Loucy (cell line): Measurements from ENCODE around the gene ARHGAP42.

ENCODE experiments used
- H2AFZ ChIP-seq: fragments of 200-600 bp; sonication (generic); 2 replicates; pipeline ENCODE4 v1.6.0; 2016; ENCODE audit warnings: antibody characterized with exemption, mild to moderate bottlenecking, low read length, moderate library complexity
- H3F3A ChIP-seq: fragments of 200-600 bp; 2 replicates; pipeline ENCODE4 v1.6.0; 2016; ENCODE audit warnings: antibody characterized with exemption, low read depth, mild to moderate bottlenecking
- H3K27me3 ChIP-seq: fragments of 200-600 bp; sonication (generic); 2 replicates; pipeline ENCODE4 v1.6.1; 2014; ENCODE audit warnings: low read length, mild to moderate bottlenecking; ENCODE audit not compliant: insufficient read depth, poor library complexity, severe bottlenecking
- H3K36me3 ChIP-seq: fragments of 200-600 bp; sonication (generic); 2 replicates; pipeline ENCODE4 v1.6.1; 2016; ENCODE audit warnings: low read length; ENCODE audit not compliant: insufficient read depth
- H3K4me1 ChIP-seq: fragments of 200-600 bp; sonication (generic); 2 replicates; pipeline ENCODE4 v1.5.1; 2014; ENCODE audit warnings: low read length, mild to moderate bottlenecking; ENCODE audit not compliant: insufficient read depth, poor library complexity, severe bottlenecking
- H3K4me2 ChIP-seq: fragments of 200-600 bp; sonication (generic); 2 replicates; pipeline ENCODE4 v1.6.0; 2014; ENCODE audit warnings: antibody characterized with exemption, low read length, low read depth, mild to moderate bottlenecking; ENCODE audit not compliant: poor library complexity, severe bottlenecking
- H3K4me3 ChIP-seq: fragments of 200-600 bp; sonication (generic); 2 replicates; pipeline ENCODE4 v1.5.1; 2014; ENCODE audit warnings: low read length, mild to moderate bottlenecking, mixed read lengths; ENCODE audit not compliant: poor library complexity, severe bottlenecking
- H3K79me2 ChIP-seq: fragments of 200-600 bp; sonication (generic); 2 replicates; pipeline ENCODE4 v1.6.1; 2014; ENCODE audit warnings: low read length; ENCODE audit not compliant: insufficient read depth
- H3K9ac ChIP-seq: fragments of 200-600 bp; sonication (generic); 2 replicates; pipeline ENCODE4 v1.6.0; 2014; ENCODE audit warnings: mild to moderate bottlenecking, low read depth, low read length, moderate library complexity; ENCODE audit not compliant: poor library complexity, severe bottlenecking
- H3K9me2 ChIP-seq: fragments of 200-600 bp; sonication (generic); replicated peaks from 2 replicates; pipeline ENCODE4 v1.6.1; 2016; ENCODE audit warnings: low read depth, low read length, mixed read lengths
- H3K9me3 ChIP-seq: fragments of 200-600 bp; sonication (generic); 2 replicates; pipeline ENCODE4 v1.6.1; 2014; ENCODE audit warnings: mild to moderate bottlenecking, antibody characterized with exemption, low read length, low read depth; ENCODE audit not compliant: insufficient read depth
- H4K20me1 ChIP-seq: fragments of 200-600 bp; sonication (generic); 2 replicates; pipeline ENCODE4 v1.6.0; 2014; ENCODE audit warnings: antibody characterized with exemption, low read length, mild to moderate bottlenecking; ENCODE audit not compliant: insufficient read depth, poor library complexity, severe bottlenecking
- CTCF ChIP-seq: fragments of 200-600 bp; sonication (generic); conservative IDR thresholded peaks from 2 replicates; pipeline ENCODE4 v1.5.1; 2014; ENCODE audit warnings: mild to moderate bottlenecking, antibody characterized with exemption, low read length
- EZH2phosphoT487 ChIP-seq: fragments of 200-600 bp; IDR thresholded peaks from 2 replicates; pipeline ENCODE4 v1.6.1; 2018; ENCODE audit warnings: antibody characterized with exemption, mild to moderate bottlenecking, moderate library complexity, borderline replicate concordance

Gene ARHGAP42

GRCh38 chr11:100948936-100949335 lies 261.8 kb downstream of the ARHGAP42 start:
- no peaks in the 10 kb centered on the region for H3K79me2 ChIP-seq
- H3K9me2 ChIP-seq = no peaks in the 10 kb centered on the region
- no peaks in the 10 kb centered on the region for H3K4me1 ChIP-seq
- no peaks in the 10 kb centered on the region for H4K20me1 ChIP-seq
- H3K9ac ChIP-seq = no peak overlapping the region
- no peak overlapping the region for H3K4me3 ChIP-seq
- no peaks in the 10 kb centered on the region for H3K27me3 ChIP-seq
- no peak for TF ChIP-seq EZH2phosphoT487
- H3K9me3 ChIP-seq = no peaks in the 10 kb centered on the region
- H2AFZ ChIP-seq = no peak overlapping the region
- H3F3A ChIP-seq = no peaks in the 10 kb centered on the region
- H3K36me3 ChIP-seq = no peaks in the 10 kb centered on the region
- H3K4me2 ChIP-seq = no peak overlapping the region

- Histone ChIP-seq H3K9ac (no peak overlapping the region), H4K20me1 (no peaks in the 10 kb centered on the region), H3K27me3 (no peaks in the 10 kb centered on the region), H3K79me2 (no peaks in the 10 kb centered on the region), H3K9me2 (no peaks in the 10 kb centered on the region), H3K4me2 (no peak overlapping the region), H3K9me3 (no peaks in the 10 kb centered on the region), H3K4me1 (no peaks in the 10 kb centered on the region), H3F3A (no peaks in the 10 kb centered on the region), H3K36me3 (no peaks in the 10 kb centered on the region), H2AFZ (no peak overlapping the region), H3K4me3 (no peak overlapping the region)
- TF ChIP-seq EZH2phosphoT487 = no peak
- no peak for TF ChIP-seq CTCF
Measured at GRCh38 chr11:100949443-100949842, 262.4 kb downstream of the ARHGAP42 start.

- no peaks in the 10 kb centered on the region for H4K20me1 ChIP-seq
- no peaks in the 10 kb centered on the region for H3K9me2 ChIP-seq
- H3F3A ChIP-seq = no peaks in the 10 kb centered on the region
- H3K9me3 ChIP-seq = no peaks in the 10 kb centered on the region
- no peaks in the 10 kb centered on the region for H3K4me1 ChIP-seq
- H3K9ac ChIP-seq = no peak overlapping the region
- H3K4me2 ChIP-seq = no peak overlapping the region
- no peak overlapping the region for H3K4me3 ChIP-seq
- no peaks in the 10 kb centered on the region for H3K79me2 ChIP-seq
- no peak overlapping the region for H2AFZ ChIP-seq
- TF ChIP-seq EZH2phosphoT487 = no peak
- TF ChIP-seq CTCF = no peak
- no peaks in the 10 kb centered on the region for H3K36me3 ChIP-seq
- no peaks in the 10 kb centered on the region for H3K27me3 ChIP-seq
Measured at GRCh38 chr11:100955318-100955717, 268.2 kb downstream of the ARHGAP42 start.

- TF ChIP-seq EZH2phosphoT487 = no peak
- no peak for TF ChIP-seq CTCF
- H3K4me3 ChIP-seq = no peak overlapping the region
- no peak overlapping the region for H3K4me2 ChIP-seq
- no peaks in the 10 kb centered on the region for H3K9me2 ChIP-seq
- H3K36me3 ChIP-seq = no peaks in the 10 kb centered on the region
- no peaks in the 10 kb centered on the region for H3K4me1 ChIP-seq
- H3K9me3 ChIP-seq = no peaks in the 10 kb centered on the region
- no peaks in the 10 kb centered on the region for H3K27me3 ChIP-seq
- no peaks in the 10 kb centered on the region for H3K79me2 ChIP-seq
- H3F3A ChIP-seq = no peaks in the 10 kb centered on the region
- H2AFZ ChIP-seq = no peak overlapping the region
- no peaks in the 10 kb centered on the region for H4K20me1 ChIP-seq
- no peak overlapping the region for H3K9ac ChIP-seq
Measured at GRCh38 chr11:100956351-100956750, 269.3 kb downstream of the ARHGAP42 start.
